Heart right ventricle (tissue), 16 donors: Measurements from ENCODE around the gene TMEM244. TPM values are rescaled to one million over a fixed set of nuclear protein-coding genes. Genes with fewer than 3 reads are reported as not detected.

Source experiments
- ATAC-seq, 8 donors: fragments of 200-7000 bp; cut with Tn5 transposase; one replicate each; pipeline ENCODE4 v1.9.1; 2020; ENCODE audit warnings: mild to moderate bottlenecking in 8 of 8, moderate library complexity in 8 of 8, moderate number of reproducible peaks in 1 of 8
- DNase-seq, 2 donors: peaks; one replicate each; pipeline ENCODE4 v3.0.0-alpha.2; 2020
- H3K27ac ChIP-seq, 10 donors: fragments of 200-600 bp; sonication (generic) in 2 of 10; one replicate each; pipeline versions ENCODE4 v1.5.0 to v1.8.0; 2020 to 2022; ENCODE audit warnings: mild to moderate bottlenecking in 3 of 10
- H3K27me3 ChIP-seq, 7 donors: fragments of 200-600 bp; one replicate each; pipeline ENCODE4 v1.8.0; 2021 to 2022; ENCODE audit warnings: mild to moderate bottlenecking in 2 of 7
- H3K36me3 ChIP-seq, 9 donors: fragments of 200-600 bp; sonication (generic) in 1 of 9; one replicate each; pipeline versions ENCODE4 v1.5.0 to v1.8.0; 2020 to 2022; ENCODE audit warnings: mild to moderate bottlenecking in 2 of 9
- H3K4me1 ChIP-seq, 9 donors: fragments of 200-600 bp; sonication (generic) in 1 of 9; one replicate each; pipeline versions ENCODE4 v1.5.0 to v1.8.0; 2020 to 2022; ENCODE audit warnings: mild to moderate bottlenecking in 4 of 9
- H3K4me3 ChIP-seq, 10 donors: fragments of 200-600 bp; sonication (generic) in 2 of 10; one replicate each; pipeline versions ENCODE4 v1.5.0 to v1.8.0; 2020 to 2022; ENCODE audit warnings: mild to moderate bottlenecking in 7 of 10, moderate library complexity in 2 of 10
- H3K9me3 ChIP-seq, 11 donors: fragments of 200-600 bp in 10 of 11; sonication (generic) in 2 of 11; one replicate each; pipeline versions ENCODE4 v1.5.0 to v1.8.0; 2013 to 2022; ENCODE audit warnings: mild to moderate bottlenecking in 2 of 11, control low read depth in 1 of 11, moderate library complexity in 1 of 11
- WGBS, 2 donors: extraction: QIAGEN DNeasy Blood & Tissue Kit; methylation state at CpG; one replicate each; pipeline ENCODE4 v1.1.7; 2013; ENCODE audit warnings: inconsistent platforms in 1 of 2; 5-methylcytosine and 5-hydroxymethylcytosine counted together
- intact Hi-C, 10 donors: fragments of 100-400 bp; cut with DNase I; formaldehyde crosslinking; loops; one replicate each; pipeline versions ENCODE4 v1.11.1 to v1.14.2; 2022
- polyA plus RNA-seq, 2 donors: library from polyadenylated mRNA; stranded (reverse); fragments of 200-250 nt; gene quantifications; one replicate each; pipeline ENCODE4 v1.2.3, GENCODE V29; 2013
- total RNA-seq, 10 donors: library from RNA; stranded (reverse); fragmentation: NEBNext Ultra II Directional in 3 of 10; extraction: Animal tissue kit (Norgen Biotek cat#: 25700) in 3 of 10; gene quantifications; one replicate each; pipeline versions ENCODE4 v1.2.1 to v1.2.4, GENCODE V29; 2021 to 2023
- TF ChIP-seq, protein P1 (sequence below), 9 donors: fragments of 200-600 bp; sonication (generic) in 2 of 9; IDR thresholded peaks; one replicate each; pipeline versions ENCODE4 v1.5.0 to v1.8.0; 2021 to 2022; ENCODE audit warnings: antibody characterized with exemption in 9 of 9, mild to moderate bottlenecking in 5 of 9, moderate library complexity in 1 of 9
- donor health status: Arrhythmogenic right ventricular cardiomyopathy.
- donor health status: ischemic (EF 13 %, LVEDD 7.1; RV severe dilation, severe dysfunction).
- donor health status: healthy with polysubstance abuse.
- donor health status: DM: no; HTN: yes; CAD: no.
- donor health status: DM: no; HTN: no; CAD: no.
- donor health status: ischemic (EF 25% LVEDD 6.9; RV normal size, moderate dysfunction).
- donor health status: ischemic (EF 25% LVEDD 5.7; RV mildly dilated, moderate dysfunction).
- donor health status: healthy.
- donor health status: DM: yes; HTN: yes; CAD: no.
- donor health status: Ischemic cardiomyopathy.
- donor health status: ischemic (EF 35%, LVEDD 5.7; RV mildly dilated, moderate dysfunction).
- donor health status: nonischemic (EF 11% LVEDD 7.7; RV severe dilation, severe dysfunction).
- donor health status: DM: yes; HTN: yes; CAD: no.
- donor health status: PGD.
- donor health status: ischemic (EF 29% LVEDD 5.4; RV normal size, mild dysfunction).
- donor health status: nonischemic (EF 23%, LVEDD 6.1; RV moderate dilation, normal function).

Gene TMEM244
- total and polyA plus RNA-seq, 12 donors: not detected

- H3K27ac ChIP-seq: no peak overlapping the region
- TF ChIP-seq, protein P1, sequence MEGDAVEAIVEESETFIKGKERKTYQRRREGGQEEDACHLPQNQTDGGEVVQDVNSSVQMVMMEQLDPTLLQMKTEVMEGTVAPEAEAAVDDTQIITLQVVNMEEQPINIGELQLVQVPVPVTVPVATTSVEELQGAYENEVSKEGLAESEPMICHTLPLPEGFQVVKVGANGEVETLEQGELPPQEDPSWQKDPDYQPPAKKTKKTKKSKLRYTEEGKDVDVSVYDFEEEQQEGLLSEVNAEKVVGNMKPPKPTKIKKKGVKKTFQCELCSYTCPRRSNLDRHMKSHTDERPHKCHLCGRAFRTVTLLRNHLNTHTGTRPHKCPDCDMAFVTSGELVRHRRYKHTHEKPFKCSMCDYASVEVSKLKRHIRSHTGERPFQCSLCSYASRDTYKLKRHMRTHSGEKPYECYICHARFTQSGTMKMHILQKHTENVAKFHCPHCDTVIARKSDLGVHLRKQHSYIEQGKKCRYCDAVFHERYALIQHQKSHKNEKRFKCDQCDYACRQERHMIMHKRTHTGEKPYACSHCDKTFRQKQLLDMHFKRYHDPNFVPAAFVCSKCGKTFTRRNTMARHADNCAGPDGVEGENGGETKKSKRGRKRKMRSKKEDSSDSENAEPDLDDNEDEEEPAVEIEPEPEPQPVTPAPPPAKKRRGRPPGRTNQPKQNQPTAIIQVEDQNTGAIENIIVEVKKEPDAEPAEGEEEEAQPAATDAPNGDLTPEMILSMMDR (IDR thresholded peaks at IDR 0.05): no peak
- no peak for DNase-seq
- H3K4me1 ChIP-seq: no peaks in the 10 kb centered on the region
- H3K9me3 ChIP-seq: no peaks in the 10 kb centered on the region
- intact Hi-C loops: no loop called here
- no peak overlapping the region for H3K4me3 ChIP-seq
- no peaks in the 10 kb centered on the region for H3K36me3 ChIP-seq
- WGBS, 2 donors: 73 to 80% methylated on average over 4 of the region's 4 CpGs
- H3K27me3 ChIP-seq: peaks cover 0 to 5% (median 0%) of the 10 kb centered on the region in 7 donors
- ATAC-seq: no peak
These were observed 75.9 kb downstream of the TMEM244 start for GRCh38 chr6:129785047-129785755.

Other genes starting within 250 kb of the TMEM244 start
- gene ARHGAP18, start 151.1 kb downstream of the TMEM244 start, total RNA-seq: 10 to 100 TPM in 1 of 10 donors, 1 to 10 TPM in 9; 3.4 to 15.4 (median 4.2) TPM
- 1 to 10 TPM; 2.2 to 3.8 TPM for gene ARHGAP18, start 151.1 kb downstream of the TMEM244 start, polyA plus RNA-seq
- gene L3MBTL3, start 157.3 kb upstream of the TMEM244 start, total RNA-seq: 1 to 10 TPM; 1.2 to 4.0 (median 2.4) TPM
- gene L3MBTL3, start 157.3 kb upstream of the TMEM244 start, polyA plus RNA-seq: 1 to 10 TPM in 1 of 2 donors, under 1 TPM in 1; 0.77 to 1.0 TPM